Liver (tissue), 9 donors: ENCODE results near the gene PALLD. TPM values are rescaled to one million over a fixed set of nuclear protein-coding genes. Genes with fewer than 3 reads are reported as not detected.

Source experiments
- DNase-seq: peaks from one replicate; pipeline ENCODE4 v3.0.0-alpha.2; 2017; ENCODE audit warnings: low spot score
- H3K27ac ChIP-seq, 2 donors: one replicate each; pipeline ENCODE4 v1.7.0; 2013; ENCODE audit warnings: inconsistent platforms in 2 of 2, low read length in 2 of 2, control low read depth in 1 of 2, low read depth in 1 of 2, mild to moderate bottlenecking in 1 of 2
- H3K27me3 ChIP-seq, 4 donors: one replicate each; pipeline versions ENCODE4 v1.6.1 to v1.7.0; 2013; ENCODE audit warnings: low read length in 3 of 4, inconsistent platforms in 1 of 4, mild to moderate bottlenecking in 1 of 4, moderate library complexity in 1 of 4; ENCODE audit not compliant: control insufficient read depth in 4 of 4, insufficient read depth in 4 of 4
- H3K36me3 ChIP-seq, 4 donors: one replicate each; pipeline versions ENCODE4 v1.6.1 to v1.7.0; 2013; ENCODE audit warnings: low read length in 3 of 4, mild to moderate bottlenecking in 3 of 4, low read depth in 1 of 4, moderate library complexity in 1 of 4; ENCODE audit not compliant: control insufficient read depth in 4 of 4, insufficient read depth in 3 of 4
- H3K4me1 ChIP-seq, 4 donors: one replicate each; pipeline versions ENCODE4 v1.6.1 to v1.7.0; 2013; ENCODE audit warnings: low read length in 3 of 4, mild to moderate bottlenecking in 3 of 4, moderate library complexity in 1 of 4; ENCODE audit not compliant: control insufficient read depth in 4 of 4, insufficient read depth in 4 of 4
- H3K4me3 ChIP-seq, 3 donors: one replicate each; pipeline versions ENCODE4 v1.6.1 to v1.7.0; 2013; ENCODE audit warnings: low read length in 3 of 3, control low read depth in 1 of 3, low read depth in 1 of 3, mild to moderate bottlenecking in 1 of 3
- H3K9ac ChIP-seq, 2 donors: one replicate each; pipeline ENCODE4 v1.7.0; 2013; ENCODE audit warnings: low read length in 2 of 2, mild to moderate bottlenecking in 2 of 2, moderate library complexity in 2 of 2, control low read depth in 1 of 2, low read depth in 1 of 2
- H3K9me3 ChIP-seq, 4 donors: one replicate each; pipeline versions ENCODE4 v1.6.1 to v1.7.0; 2013; ENCODE audit warnings: low read length in 3 of 4; ENCODE audit not compliant: control insufficient read depth in 4 of 4
- CTCF ChIP-seq: fragments of 150-350 bp; IDR thresholded peaks from 2 replicates; pipeline ENCODE4 v1.5.1; 2017; ENCODE audit warnings: improper control_type of control experiment, low read depth, low read length; ENCODE audit not compliant: missing input control
- EGR1 ChIP-seq, 2 donors: IDR thresholded peaks; 2 replicates each; pipeline ENCODE4 v1.6.1; 2016 to 2018; ENCODE audit warnings: antibody characterized with exemption in 2 of 2, low read depth in 2 of 2
- FOXA1 ChIP-seq: IDR thresholded peaks from 2 replicates; pipeline ENCODE4 v1.6.1; 2016; ENCODE audit warnings: antibody characterized with exemption
- FOXA2 ChIP-seq: IDR thresholded peaks from 2 replicates; pipeline ENCODE4 v1.6.1; 2016; ENCODE audit warnings: antibody characterized with exemption
- GABPA ChIP-seq, 2 donors: IDR thresholded peaks in 1 of 2; conservative IDR thresholded peaks in 1 of 2; 2 replicates each; pipeline ENCODE4 v1.6.1; 2016; ENCODE audit warnings: antibody characterized with exemption in 2 of 2, mild to moderate bottlenecking in 1 of 2, moderate library complexity in 1 of 2
- HNF4A ChIP-seq, 2 donors: conservative IDR thresholded peaks; 2 replicates each; pipeline ENCODE4 v1.6.1; 2016; ENCODE audit warnings: antibody characterized with exemption in 2 of 2, mild to moderate bottlenecking in 2 of 2
- HNF4G ChIP-seq: IDR thresholded peaks from 2 replicates; pipeline ENCODE4 v1.6.1; 2016; ENCODE audit warnings: antibody characterized with exemption
- JUND ChIP-seq, 2 donors: IDR thresholded peaks; 2 replicates each; pipeline ENCODE4 v1.6.1; 2016; ENCODE audit warnings: antibody characterized with exemption in 2 of 2
- MAX ChIP-seq: IDR thresholded peaks from 2 replicates; pipeline ENCODE4 v1.6.1; 2016; ENCODE audit warnings: antibody characterized with exemption
- NR2F2 ChIP-seq: IDR thresholded peaks from 2 replicates; pipeline ENCODE4 v1.6.1; 2016; ENCODE audit warnings: antibody characterized with exemption
- RAD21 ChIP-seq, 2 donors: IDR thresholded peaks; 2 replicates each; pipeline ENCODE4 v1.6.1; 2016; ENCODE audit warnings: antibody characterized with exemption in 2 of 2, mild to moderate bottlenecking in 2 of 2
- REST ChIP-seq: IDR thresholded peaks from 2 replicates; pipeline ENCODE4 v1.6.1; 2016; ENCODE audit warnings: antibody characterized with exemption, mild to moderate bottlenecking
- RXRA ChIP-seq, 2 donors: IDR thresholded peaks; 2 replicates each; pipeline ENCODE4 v1.6.1; 2017 to 2018; ENCODE audit warnings: antibody characterized with exemption in 2 of 2, mild to moderate bottlenecking in 1 of 2
- SP1 ChIP-seq: IDR thresholded peaks from 2 replicates; pipeline ENCODE4 v1.6.1; 2018; ENCODE audit warnings: antibody characterized with exemption, mild to moderate bottlenecking
- TAF1 ChIP-seq: conservative IDR thresholded peaks from 2 replicates; pipeline ENCODE4 v1.6.1; 2016; ENCODE audit warnings: antibody characterized with exemption, mild to moderate bottlenecking
- YY1 ChIP-seq: IDR thresholded peaks from 2 replicates; pipeline ENCODE4 v1.6.1; 2016; ENCODE audit warnings: antibody characterized with exemption, mild to moderate bottlenecking
- ZBTB33 ChIP-seq: IDR thresholded peaks from 2 replicates; pipeline ENCODE4 v1.6.1; 2016; ENCODE audit warnings: antibody characterized with exemption
- WGBS: extraction: QIAGEN DNeasy Blood & Tissue Kit; methylation state at CpG from one replicate; pipeline ENCODE4 v1.1.7; 2013; 5-methylcytosine and 5-hydroxymethylcytosine counted together
- polyA plus RNA-seq, 2 donors: library from polyadenylated mRNA; stranded (reverse) in 1 of 2; unstranded in 1 of 2; fragments of 200-250 nt in 1 of 2; fragments of >200 nt in 1 of 2; fragmentation: Nextera tagmentation in 1 of 2; extraction: Ambion mirVana in 1 of 2; gene quantifications; one replicate each; pipeline versions ENCODE4 v1.2.1 to v1.2.3, GENCODE V29; 2013 to 2015
- total RNA-seq, 2 donors: library from RNA; depleted of rRNA; stranded (reverse); fragments of >200 nt; gene quantifications; one replicate each; pipeline ENCODE4 v1.2.3, GENCODE V29; 2014
- TF ChIP-seq, protein P1 (sequence below): IDR thresholded peaks from 2 replicates; pipeline ENCODE4 v1.6.1; 2016; ENCODE audit warnings: antibody characterized with exemption
- donor health status: healthy.
- donor health status: healthy.
- donor health status: healthy.
- donor health status: healthy.
- donor health status: healthy.

The PALLD gene
- total and polyA plus RNA-seq, 4 donors = 9.0 to 26.3 (median 14.7) TPM

- DNase-seq = no peak
- TF ChIP-seq YY1 (no peak), GABPA (IDR thresholded peaks at IDR 0.05 in 1 of 2, conservative IDR thresholded peaks at IDR 0.05 in 1 of 2) (no peak), TAF1 (no peak)
- Histone ChIP-seq H3K36me3 (peaks cover 2 to 10% (median 6%) of the 10 kb centered on the region in 4 donors), H3K9me3 (no peaks in the 10 kb centered on the region), H3K27me3 (no peaks in the 10 kb centered on the region), H3K27ac (no peak overlapping the region), H3K9ac (no peak overlapping the region), H3K4me3 (no peak overlapping the region), H3K4me1 (no peaks in the 10 kb centered on the region)
- WGBS = 90% methylated on average over 2 of the region's 2 CpGs
Measured at GRCh38 chr4:168451331-168451730, 45.5 kb upstream of the PALLD start.

GRCh38 chr4:168451744-168452390, 45.0 kb upstream of the PALLD start:
- no peak for DNase-seq
- 85% methylated on average over 1 of the region's 1 CpG for WGBS
- Histone ChIP-seq H3K9ac (no peak overlapping the region), H3K36me3 (peaks cover 2 to 10% (median 6%) of the 10 kb centered on the region in 4 donors), H3K9me3 (no peaks in the 10 kb centered on the region), H3K4me3 (no peak overlapping the region), H3K27me3 (no peaks in the 10 kb centered on the region), H3K27ac (no peak overlapping the region), H3K4me1 (no peaks in the 10 kb centered on the region)
- TF ChIP-seq SP1 = no peak
- no peak for TF ChIP-seq TAF1
- TF ChIP-seq EGR1 (IDR thresholded peaks at IDR 0.05; ENCODE audit: low read depth in 2 of 2) = no peak
- TF ChIP-seq YY1 = no peak
- no peak for TF ChIP-seq RXRA (IDR thresholded peaks at IDR 0.05)
- TF ChIP-seq RAD21 (IDR thresholded peaks at IDR 0.05) = no peak
- no peak for TF ChIP-seq FOXA1
- TF ChIP-seq, protein P1, sequence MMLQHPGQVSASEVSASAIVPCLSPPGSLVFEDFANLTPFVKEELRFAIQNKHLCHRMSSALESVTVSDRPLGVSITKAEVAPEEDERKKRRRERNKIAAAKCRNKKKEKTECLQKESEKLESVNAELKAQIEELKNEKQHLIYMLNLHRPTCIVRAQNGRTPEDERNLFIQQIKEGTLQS = no peak
- TF ChIP-seq CTCF = no peak
- TF ChIP-seq REST = no peak
- TF ChIP-seq FOXA2 = no peak
- TF ChIP-seq HNF4A (conservative IDR thresholded peaks at IDR 0.05) = no peak
- TF ChIP-seq MAX = no peak
- TF ChIP-seq GABPA (IDR thresholded peaks at IDR 0.05 in 1 of 2, conservative IDR thresholded peaks at IDR 0.05 in 1 of 2) = no peak
- no peak for TF ChIP-seq ZBTB33
- TF ChIP-seq NR2F2 = no peak
- no peak for TF ChIP-seq JUND (IDR thresholded peaks at IDR 0.05)
- no peak for TF ChIP-seq HNF4G
